Activated CD4-positive, CD25-positive, alpha-beta regulatory T cell treated with anti-CD3 and anti-CD28 coated beads, Interleukin-2, amount 50 U/mL, for 24 hours (primary cell): ENCODE data around the gene KRTAP5-7.
"Not testable (repeated sequence)": the region's sequence is repeated elsewhere in the genome, so short reads cannot be mapped to it uniquely, and the experiment has no call there.

Experiments
- ATAC-seq, 2 donors: fragments of 150-1000 bp; cut with Tn5 transposase; one replicate each; pipeline ENCODE4 v1.10.0; 2021; ENCODE audit warnings: mild to moderate bottlenecking in 1 of 2, moderate library complexity in 1 of 2

Gene KRTAP5-7

GRCh38 chr11:71526796-71527575 is at the start of gene KRTAP5-7:
Gene KRTAP5-7 (plus strand): TSS chr11:71527267. CDS start chr11:71527301, 34 bp downstream.
- ATAC-seq: not testable (repeated sequence)

- no peak for ATAC-seq
These were observed 49.2 kb upstream of the KRTAP5-7 start for GRCh38 chr11:71477641-71478527.

- no peak for ATAC-seq
These were observed 48.6 kb upstream of the KRTAP5-7 start for GRCh38 chr11:71478528-71478840.

- no peak for ATAC-seq
These were observed 45.7 kb upstream of the KRTAP5-7 start for GRCh38 chr11:71481101-71481960.

- no peak for ATAC-seq
These were observed 44.9 kb upstream of the KRTAP5-7 start for GRCh38 chr11:71482216-71482615.

GRCh38 chr11:71482746-71483364 is 44.2 kb upstream of the KRTAP5-7 start:
- no peak for ATAC-seq

GRCh38 chr11:71483692-71484091 is 43.4 kb upstream of the KRTAP5-7 start:
- ATAC-seq: no peak

- no peak for ATAC-seq
These were observed 42.6 kb upstream of the KRTAP5-7 start for GRCh38 chr11:71484248-71485062.

- no peak for ATAC-seq
These were observed 42.0 kb upstream of the KRTAP5-7 start for GRCh38 chr11:71485063-71485399.

- ATAC-seq: no peak
These were observed 41.6 kb upstream of the KRTAP5-7 start for GRCh38 chr11:71485466-71485865.

- no peak for ATAC-seq
These were observed 40.7 kb upstream of the KRTAP5-7 start for GRCh38 chr11:71486320-71486719.

- ATAC-seq: no peak
These were observed 38.3 kb upstream of the KRTAP5-7 start for GRCh38 chr11:71488681-71489270.

GRCh38 chr11:71489311-71490043 is 37.6 kb upstream of the KRTAP5-7 start:
- ATAC-seq: peak; percentile 96 to 99

- ATAC-seq: no peak
These were observed 36.9 kb upstream of the KRTAP5-7 start for GRCh38 chr11:71490044-71490730.

GRCh38 chr11:71490731-71491390 is 36.2 kb upstream of the KRTAP5-7 start:
- no peak for ATAC-seq

- ATAC-seq: no peak
These were observed 35.5 kb upstream of the KRTAP5-7 start for GRCh38 chr11:71491531-71491930.

GRCh38 chr11:71491940-71492339 is 35.1 kb upstream of the KRTAP5-7 start:
- ATAC-seq: no peak

- no peak for ATAC-seq
These were observed 31.5 kb upstream of the KRTAP5-7 start for GRCh38 chr11:71495286-71496230.
